Activated CD8-positive, alpha-beta memory T cell treated with anti-CD3 and anti-CD28 coated beads, Interleukin-2, amount 10 ng/mL, durations not matched to agents 7 days and 5 days (primary cell): ENCODE measurements around the gene TCERG1L. TPM values are rescaled to one million over a fixed set of nuclear protein-coding genes. Genes with fewer than 3 reads are reported as not detected.

Experiments used
- ATAC-seq: fragments of 150-1000 bp; cut with Tn5 transposase; one replicate; pipeline ENCODE4 v1.10.0; 2021; ENCODE audit warnings: moderate library complexity
- CTCF ChIA-PET: fragments of 350-600 bp; sonication (Branson Sonifier 250); formaldehyde crosslinking; loops from one replicate; lab custom pipeline; 2021; ENCODE audit warnings: antibody characterized with exemption; lab: Charles Lee
- DNase-seq: peaks from one replicate; pipeline ENCODE4 v3.0.0-alpha.2; 2020
- H3K27ac Mint-ChIP-seq: one replicate; pipeline ENCODE4 v1.8.0; 2021; ENCODE audit warnings: mild to moderate bottlenecking, mixed read lengths
- H3K27me3 Mint-ChIP-seq: one replicate; pipeline ENCODE4 v1.8.0; 2021; ENCODE audit warnings: mixed read lengths
- H3K36me3 Mint-ChIP-seq: one replicate; pipeline ENCODE4 v1.8.0; 2021; ENCODE audit warnings: mild to moderate bottlenecking, mixed read lengths
- H3K4me1 Mint-ChIP-seq: one replicate; pipeline ENCODE4 v1.8.0; 2021; ENCODE audit warnings: mixed read lengths
- H3K4me3 Mint-ChIP-seq: one replicate; pipeline ENCODE4 v1.8.0; 2021; ENCODE audit warnings: mild to moderate bottlenecking, moderate library complexity, mixed read lengths
- H3K9me3 Mint-ChIP-seq: one replicate; pipeline ENCODE4 v1.8.0; 2022; ENCODE audit warnings: low read depth, mixed read lengths
- total RNA-seq, 2 experiments: library from RNA; stranded (reverse); gene quantifications; one replicate each; pipeline ENCODE4 v1.2.3, GENCODE V29; 2021

The TCERG1L gene
- total RNA-seq, 2 experiments from 2014 or later, result 0.20 to 0.49 TPM

GRCh38 chr10:131078131-131078881 is 233.2 kb downstream of the TCERG1L start:
- DNase-seq, result no peak
- CTCF ChIA-PET, result no interaction called here
- H3K27ac Mint-ChIP-seq, result no peak overlapping the region
- no peaks in the 10 kb centered on the region for H3K27me3 Mint-ChIP-seq
- H3K4me1 Mint-ChIP-seq, result peaks cover 10% of the 10 kb centered on the region
- no peaks in the 10 kb centered on the region for H3K36me3 Mint-ChIP-seq
- no peak for ATAC-seq
- no peak overlapping the region for H3K4me3 Mint-ChIP-seq
- no peaks in the 10 kb centered on the region for H3K9me3 Mint-ChIP-seq

GRCh38 chr10:131077724-131078123 is 233.8 kb downstream of the TCERG1L start:
- CTCF ChIA-PET, result no interaction called here
- H3K9me3 Mint-ChIP-seq, result no peaks in the 10 kb centered on the region

GRCh38 chr10:131077031-131077430 is 234.5 kb downstream of the TCERG1L start:
- DNase-seq, result no peak
- Mint-ChIP-seq H3K4me3 (no peak overlapping the region), H3K9me3 (no peaks in the 10 kb centered on the region), H3K27ac (no peak overlapping the region), H3K4me1 (peaks cover 10% of the 10 kb centered on the region), H3K27me3 (no peaks in the 10 kb centered on the region), H3K36me3 (no peaks in the 10 kb centered on the region)
- CTCF ChIA-PET, result no interaction called here
- ATAC-seq, result no peak

More at GRCh38 chr10:131077724-131078123, 233.8 kb downstream of the TCERG1L start:
- no peak for DNase-seq
- Mint-ChIP-seq H3K27ac (no peak overlapping the region), H3K27me3 (no peaks in the 10 kb centered on the region), H3K4me3 (no peak overlapping the region), H3K36me3 (no peaks in the 10 kb centered on the region), H3K4me1 (peaks cover 10% of the 10 kb centered on the region)
- no peak for ATAC-seq

- Mint-ChIP-seq H3K9me3 (no peaks in the 10 kb centered on the region), H3K4me3 (no peak overlapping the region), H3K36me3 (no peaks in the 10 kb centered on the region), H3K4me1 (peaks cover 6% of the 10 kb centered on the region), H3K27ac (no peak overlapping the region), H3K27me3 (no peaks in the 10 kb centered on the region)
- ATAC-seq (no peak), DNase-seq (no peak)
- CTCF ChIA-PET, result no interaction called here
These were observed 235.2 kb downstream of the TCERG1L start for GRCh38 chr10:131076356-131076755.

- CTCF ChIA-PET, result no interaction called here
- no peak for ATAC-seq
- no peaks in the 10 kb centered on the region for H3K4me1 Mint-ChIP-seq
- DNase-seq, result no peak
- H3K9me3 Mint-ChIP-seq, result no peaks in the 10 kb centered on the region
- H3K27me3 Mint-ChIP-seq, result no peaks in the 10 kb centered on the region
- no peaks in the 10 kb centered on the region for H3K36me3 Mint-ChIP-seq
- no peak overlapping the region for H3K4me3 Mint-ChIP-seq
- H3K27ac Mint-ChIP-seq, result no peak overlapping the region
These were observed 236.2 kb downstream of the TCERG1L start for GRCh38 chr10:131075218-131075770.

- ATAC-seq, result no peak
- no peak overlapping the region for H3K27ac Mint-ChIP-seq
- H3K36me3 Mint-ChIP-seq, result no peaks in the 10 kb centered on the region
- CTCF ChIA-PET, result no interaction called here
- no peaks in the 10 kb centered on the region for H3K27me3 Mint-ChIP-seq
- no peak for DNase-seq
- H3K9me3 Mint-ChIP-seq, result no peaks in the 10 kb centered on the region
- no peaks in the 10 kb centered on the region for H3K4me1 Mint-ChIP-seq
- no peak overlapping the region for H3K4me3 Mint-ChIP-seq
These were observed 236.8 kb downstream of the TCERG1L start for GRCh38 chr10:131074682-131075081.

- no peak overlapping the region for H3K4me3 Mint-ChIP-seq
- DNase-seq (no peak), ATAC-seq (no peak)
- H3K36me3 Mint-ChIP-seq, result no peaks in the 10 kb centered on the region
- H3K27me3 Mint-ChIP-seq, result no peaks in the 10 kb centered on the region
- no peak overlapping the region for H3K27ac Mint-ChIP-seq
- H3K9me3 Mint-ChIP-seq, result no peaks in the 10 kb centered on the region
- H3K4me1 Mint-ChIP-seq, result no peaks in the 10 kb centered on the region
- CTCF ChIA-PET, result no interaction called here
These were observed 238.0 kb downstream of the TCERG1L start for GRCh38 chr10:131073469-131074035.

- ATAC-seq (no peak), DNase-seq (no peak)
- CTCF ChIA-PET, result no interaction called here
- no peaks in the 10 kb centered on the region for H3K27me3 Mint-ChIP-seq
- no peaks in the 10 kb centered on the region for H3K4me1 Mint-ChIP-seq
- no peak overlapping the region for H3K4me3 Mint-ChIP-seq
- no peaks in the 10 kb centered on the region for H3K36me3 Mint-ChIP-seq
- H3K27ac Mint-ChIP-seq, result no peak overlapping the region
- no peaks in the 10 kb centered on the region for H3K9me3 Mint-ChIP-seq
These were observed 238.7 kb downstream of the TCERG1L start for GRCh38 chr10:131072651-131073468.

- no peak overlapping the region for H3K4me3 Mint-ChIP-seq
- no peaks in the 10 kb centered on the region for H3K27me3 Mint-ChIP-seq
- H3K4me1 Mint-ChIP-seq, result no peaks in the 10 kb centered on the region
- no peak for ATAC-seq
- no peaks in the 10 kb centered on the region for H3K36me3 Mint-ChIP-seq
- no peak overlapping the region for H3K27ac Mint-ChIP-seq
- no peaks in the 10 kb centered on the region for H3K9me3 Mint-ChIP-seq
- DNase-seq, result no peak
- CTCF ChIA-PET, result no interaction called here
These were observed 239.8 kb downstream of the TCERG1L start for GRCh38 chr10:131071721-131072120.

- CTCF ChIA-PET, result no interaction called here
These were observed 240.7 kb downstream of the TCERG1L start for GRCh38 chr10:131070856-131071255.

GRCh38 chr10:131068760-131069159 is 242.8 kb downstream of the TCERG1L start:
- DNase-seq (no peak), ATAC-seq (no peak)
- Mint-ChIP-seq H3K4me3 (no peak overlapping the region), H3K4me1 (no peaks in the 10 kb centered on the region), H3K9me3 (no peaks in the 10 kb centered on the region), H3K36me3 (no peaks in the 10 kb centered on the region), H3K27ac (no peak overlapping the region), H3K27me3 (no peaks in the 10 kb centered on the region)
- CTCF ChIA-PET, result no interaction called here

More at GRCh38 chr10:131070856-131071255, 240.7 kb downstream of the TCERG1L start:
- H3K27me3 Mint-ChIP-seq, result no peaks in the 10 kb centered on the region
- no peaks in the 10 kb centered on the region for H3K4me1 Mint-ChIP-seq
- ATAC-seq, result no peak
- no peak overlapping the region for H3K4me3 Mint-ChIP-seq
- no peaks in the 10 kb centered on the region for H3K36me3 Mint-ChIP-seq
- H3K9me3 Mint-ChIP-seq, result no peaks in the 10 kb centered on the region
- DNase-seq, result no peak
- H3K27ac Mint-ChIP-seq, result no peak overlapping the region

GRCh38 chr10:131068311-131068710 is 243.2 kb downstream of the TCERG1L start:
- no peaks in the 10 kb centered on the region for H3K4me1 Mint-ChIP-seq
- H3K4me3 Mint-ChIP-seq, result no peak overlapping the region
- ATAC-seq (no peak), DNase-seq (no peak)
- CTCF ChIA-PET, result no interaction called here
- no peaks in the 10 kb centered on the region for H3K27me3 Mint-ChIP-seq
- no peaks in the 10 kb centered on the region for H3K9me3 Mint-ChIP-seq
- H3K27ac Mint-ChIP-seq, result no peak overlapping the region
- no peaks in the 10 kb centered on the region for H3K36me3 Mint-ChIP-seq

- Mint-ChIP-seq H3K4me1 (no peaks in the 10 kb centered on the region), H3K27me3 (no peaks in the 10 kb centered on the region), H3K27ac (no peak overlapping the region), H3K9me3 (no peaks in the 10 kb centered on the region), H3K36me3 (no peaks in the 10 kb centered on the region), H3K4me3 (no peak overlapping the region)
- no peak for DNase-seq
- CTCF ChIA-PET, result no interaction called here
- no peak for ATAC-seq
These were observed 243.8 kb downstream of the TCERG1L start for GRCh38 chr10:131067690-131068089.
